HG02623 (cell line): ENCODE data around the gene C6orf47.
A peak's percentile ranks its signal among the peaks of the same experiment; 100 is the strongest.
"Not testable (repeated sequence)": the region's sequence is repeated elsewhere in the genome, so short reads cannot be mapped to it uniquely, and the experiment has no call there.

Experiments
- ATAC-seq: cut with Tn5 transposase; IDR thresholded peaks from one replicate; pipeline ENCODE4 v1.9.1; 2021; ENCODE audit warnings: moderate library complexity; ENCODE audit not compliant: unreplicated experiment

Gene C6orf47

DNA sequence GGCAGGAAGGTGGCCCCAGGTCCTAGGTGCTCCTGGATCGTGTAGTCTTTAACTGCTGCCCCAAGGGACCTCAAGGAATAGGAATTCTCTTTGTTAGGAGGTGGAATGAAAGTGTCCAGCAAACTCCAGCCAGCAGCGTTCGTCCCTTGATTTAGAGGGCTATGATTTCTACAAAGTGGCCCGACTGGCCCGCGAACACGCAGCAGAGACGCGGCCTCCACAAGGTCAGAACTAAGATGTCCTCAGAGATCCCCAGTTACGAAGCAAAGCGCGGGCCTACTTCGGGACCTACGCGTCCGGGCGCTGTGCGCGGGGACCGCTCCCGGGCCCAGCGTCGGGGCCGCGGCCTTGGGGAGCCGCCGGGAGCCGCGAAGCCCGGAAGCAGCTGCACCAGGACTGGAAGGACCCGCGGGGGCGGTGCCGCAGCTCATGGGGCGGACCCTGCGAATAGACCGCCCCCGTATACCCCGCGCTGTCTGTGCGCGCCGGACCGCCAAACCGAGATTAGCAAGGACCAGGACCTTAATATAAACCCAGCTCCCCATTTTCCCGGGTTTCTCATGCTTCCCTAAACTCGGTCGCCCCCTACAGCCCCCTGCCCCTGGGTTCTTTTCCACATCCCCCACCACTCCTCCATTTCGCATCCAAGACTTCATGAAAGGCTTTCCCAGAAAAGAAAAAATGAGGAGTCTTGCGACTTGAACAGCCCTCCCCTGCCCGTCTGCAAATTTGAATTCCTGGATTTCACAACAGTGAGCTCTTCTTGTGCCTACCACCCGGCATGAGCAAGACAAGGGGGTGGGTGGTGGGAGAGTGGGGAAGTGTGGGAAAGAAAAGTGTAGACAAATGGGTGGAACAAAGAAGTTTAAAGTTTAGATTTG is at the start of gene C6orf47:
Gene C6orf47, minus strand, starts transcription at position 398 of the 881 bp plus-strand sequence. CDS start 831 bp downstream, outside the sequence.
- ATAC-seq: peak; percentile 53

GRCh38 chr6:31709157-31709556 is 48.6 kb upstream of the C6orf47 start:
- not testable (repeated sequence) for ATAC-seq

DNA sequence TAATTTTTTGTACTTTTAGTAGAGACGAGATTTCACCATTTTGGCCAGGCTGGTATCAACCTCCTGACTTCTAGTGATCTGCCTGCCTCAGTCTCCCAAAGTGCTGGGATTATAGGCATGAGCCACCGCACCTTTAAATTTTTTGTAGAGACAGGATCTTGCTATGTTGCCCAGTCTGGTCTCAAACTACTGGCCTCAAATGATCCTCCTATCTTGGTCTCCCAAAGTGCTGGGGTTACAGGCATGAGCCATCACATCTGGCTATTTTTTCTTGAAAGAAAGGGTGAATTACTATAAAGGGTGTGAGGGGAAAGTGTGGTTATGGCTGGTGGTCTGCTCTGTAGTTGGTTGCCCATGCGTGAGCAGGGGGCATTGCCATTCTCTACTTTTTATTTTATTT is 47.6 kb upstream of the C6orf47 start:
- no peak for ATAC-seq

- ATAC-seq: no peak
Measured at GRCh38 chr6:31707701-31708100, 47.1 kb upstream of the C6orf47 start.

GRCh38 chr6:31706599-31706998 is 46.0 kb upstream of the C6orf47 start, which contains the start of gene LY6G6F:
TSS of gene LY6G6F (plus strand) at chr6:31706866. CDS start at chr6:31706907, 41 bp downstream.
- no peak for ATAC-seq

GRCh38 chr6:31705931-31706330 is 45.4 kb upstream of the C6orf47 start:
- no peak for ATAC-seq

DNA sequence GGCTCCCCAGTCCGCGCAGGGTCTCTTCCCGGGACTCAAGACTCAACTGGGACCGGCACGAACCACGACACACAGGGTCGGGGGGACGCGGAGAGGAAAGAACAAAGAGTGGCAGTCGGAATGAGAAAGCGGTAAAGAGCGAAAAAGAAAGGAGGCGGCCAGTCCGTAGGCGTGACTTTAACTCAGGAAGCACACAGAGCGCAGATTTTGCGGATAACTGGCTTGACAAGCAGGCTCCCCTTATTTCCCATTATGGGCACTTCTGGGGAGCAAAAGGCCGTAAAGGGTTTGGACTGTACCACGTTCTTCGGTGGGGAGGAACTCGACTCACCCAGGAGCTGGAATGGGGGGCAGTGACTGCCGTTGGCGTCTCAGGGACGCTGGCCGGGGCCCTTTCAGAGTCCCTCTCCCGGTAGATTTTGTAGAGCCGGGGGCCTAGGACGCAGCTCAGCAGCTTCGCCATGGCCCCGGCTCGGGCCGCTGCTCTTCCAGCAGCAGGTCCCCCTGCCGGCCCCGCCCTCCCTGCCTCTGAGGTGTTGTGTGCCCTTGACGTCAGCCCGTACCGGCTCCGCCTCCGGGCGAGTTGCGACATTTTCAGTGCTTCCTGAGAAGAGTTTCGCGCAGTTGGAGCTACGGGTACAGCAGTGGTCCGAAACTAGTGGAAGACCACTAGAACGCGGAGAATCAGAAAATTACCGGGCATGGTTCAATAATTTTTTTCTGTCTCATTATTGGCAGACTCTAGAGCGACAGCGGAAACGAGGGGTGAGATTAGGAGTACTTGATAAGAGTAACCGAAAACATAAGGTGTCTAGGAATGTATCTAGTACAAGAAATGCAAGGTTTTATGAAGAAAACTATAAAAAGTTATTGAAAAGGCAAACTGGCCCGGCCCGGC is 42.5 kb upstream of the C6orf47 start, which contains the start of gene ABHD16A:
Gene ABHD16A, minus strand, starts transcription at position 506 of the 898 bp plus-strand sequence. Its CDS starts 43 bp downstream, at position 463.
- peak; percentile 80 for ATAC-seq

- no peak for ATAC-seq
Measured at GRCh38 chr6:31702405-31702818, 41.8 kb upstream of the C6orf47 start.

GRCh38 chr6:31701666-31702404 is 41.3 kb upstream of the C6orf47 start:
- no peak for ATAC-seq

GRCh38 chr6:31700740-31701401 is 40.3 kb upstream of the C6orf47 start:
- no peak for ATAC-seq

DNA sequence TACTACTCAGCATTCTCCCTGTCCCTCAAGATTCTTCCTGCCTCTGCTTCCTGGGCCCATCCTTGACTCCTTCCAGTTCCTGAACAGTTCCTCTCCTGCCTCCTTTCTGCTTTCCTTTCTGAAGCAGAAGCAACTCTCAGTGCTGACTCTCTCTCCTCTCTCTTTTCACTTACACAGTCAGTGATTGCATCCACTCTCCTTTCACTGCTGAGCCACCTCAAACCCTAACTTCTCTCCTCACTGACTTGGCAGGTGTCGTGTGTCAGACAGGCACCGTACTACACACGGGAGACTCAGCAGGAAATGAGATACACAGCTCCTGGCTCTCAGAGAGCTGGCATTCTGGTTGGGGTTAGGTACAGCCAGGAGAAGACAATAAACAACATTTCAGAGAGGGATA is 37.0 kb upstream of the C6orf47 start:
- ATAC-seq: no peak

DNA sequence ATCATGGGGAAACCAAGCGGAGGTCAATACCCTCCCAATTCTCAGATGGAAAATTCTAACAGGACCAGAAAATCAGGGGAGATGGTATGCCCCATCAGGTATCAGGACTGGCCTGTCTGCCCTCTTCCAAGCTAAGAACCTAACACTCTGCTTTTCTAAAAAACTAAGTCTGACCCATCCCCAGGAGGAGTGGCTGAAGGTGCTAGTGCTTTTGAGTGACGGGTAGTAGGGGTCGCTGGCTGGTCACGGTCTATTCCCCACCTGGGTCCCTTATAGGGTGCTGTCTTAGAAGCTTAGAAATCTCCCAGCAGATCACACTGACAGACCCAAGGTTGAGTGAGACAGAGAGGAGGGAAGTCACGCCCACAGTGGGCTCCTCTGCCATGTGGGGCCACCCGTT is 33.0 kb upstream of the C6orf47 start:
- no peak for ATAC-seq

- no peak for ATAC-seq
Measured at GRCh38 chr6:31692886-31693285, 32.3 kb upstream of the C6orf47 start.

DNA sequence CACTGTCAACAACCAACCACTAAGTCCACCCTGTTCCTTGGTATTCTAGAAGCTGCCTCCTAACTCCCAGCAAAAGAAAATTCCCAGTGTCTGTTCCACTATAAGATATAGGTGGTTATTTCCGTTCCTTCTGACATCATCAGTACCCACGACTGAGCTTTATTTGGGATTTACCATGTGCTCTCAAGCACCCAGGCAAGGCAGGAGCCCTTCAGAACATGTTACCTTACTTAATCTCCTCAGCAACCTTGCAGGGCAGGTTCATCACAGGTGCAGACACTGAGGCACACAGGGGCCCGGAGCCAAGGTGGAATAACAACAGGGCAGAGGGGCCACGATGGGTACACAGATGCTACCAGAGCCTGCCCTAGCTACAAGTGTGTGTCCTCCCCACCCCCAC is 31.8 kb upstream of the C6orf47 start:
- no peak for ATAC-seq

GRCh38 chr6:31691564-31692108 is 31.1 kb upstream of the C6orf47 start:
- ATAC-seq: no peak

DNA sequence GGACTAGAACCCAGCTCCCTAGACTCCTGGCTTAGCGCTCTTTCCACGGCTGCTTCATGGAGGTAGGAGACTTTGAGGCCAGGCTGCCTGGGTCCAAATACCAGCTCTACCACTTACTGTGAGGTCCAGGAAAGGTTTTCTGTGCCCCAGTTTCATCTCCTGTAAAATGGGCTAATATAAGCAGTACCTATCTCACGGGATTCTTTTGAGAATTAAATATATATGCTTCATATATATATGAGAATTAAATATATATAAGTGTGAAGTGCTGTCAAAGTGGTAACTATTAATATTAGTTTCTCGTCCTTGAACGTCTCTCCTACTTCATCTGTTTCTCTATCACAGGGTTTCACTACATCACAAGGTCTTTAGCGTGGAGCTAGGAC is 30.5 kb upstream of the C6orf47 start:
- no peak for ATAC-seq

DNA sequence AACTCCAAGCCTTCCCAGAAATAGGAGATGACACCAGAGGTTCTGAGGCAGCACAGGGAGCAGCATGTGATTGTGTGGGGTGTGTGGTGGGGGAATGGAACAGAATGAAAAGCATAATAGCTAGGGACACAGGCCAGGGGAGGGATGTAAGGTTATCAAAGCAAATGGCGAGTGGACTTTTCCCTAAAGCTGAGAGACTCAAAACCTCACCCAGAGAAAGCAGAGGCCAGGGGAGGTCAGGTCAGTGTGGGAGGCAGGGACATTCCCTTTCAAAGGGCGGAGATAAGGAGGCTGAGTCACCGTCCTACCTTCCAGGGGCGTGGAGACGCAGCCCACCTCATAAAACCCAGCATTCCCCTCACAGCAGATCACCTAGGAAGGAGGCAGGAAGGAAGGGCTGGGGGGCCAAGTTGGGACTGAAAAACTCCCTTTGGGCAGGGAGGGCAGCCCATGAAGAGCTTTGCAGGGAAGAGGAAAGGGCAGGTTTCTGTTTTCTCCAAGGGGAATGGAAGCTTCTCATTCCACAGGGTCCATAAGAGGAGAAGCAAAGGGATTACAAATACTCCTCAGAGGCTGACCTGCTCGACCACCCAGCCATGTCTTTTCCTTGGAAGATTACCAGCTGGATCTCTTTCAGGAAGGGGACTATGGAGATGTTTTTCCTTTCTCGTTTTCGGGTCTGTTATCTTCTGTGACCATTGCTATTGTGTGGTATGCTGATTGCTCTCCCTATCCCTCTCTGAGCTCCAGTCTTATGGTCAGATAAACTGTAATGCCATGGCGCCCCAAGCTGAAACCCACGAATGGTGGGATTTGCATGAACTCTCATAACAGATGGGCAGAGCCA is 29.9 kb upstream of the C6orf47 start:
- ATAC-seq: no peak

GRCh38 chr6:31689249-31690110 is 28.9 kb upstream of the C6orf47 start:
- ATAC-seq: no peak
